Measurements from ENCODE around the gene CHMP1A.
"Not testable (repeated sequence)": the region's sequence is repeated elsewhere in the genome, so short reads cannot be mapped to it uniquely, and the experiment has no call there.

CHMP1A gene

GRCh38 chr16:89658221-89658879 is 842 bp upstream of the CHMP1A start:
- no peak for DNase-seq (ENCODE audit: low read depth)

GRCh38 chr16:89656435-89657121 is 930 bp downstream of the CHMP1A start:
- DNase-seq (ENCODE audit: low read depth): no peak

GRCh38 chr16:89655062-89655643 is 2.4 kb downstream of the CHMP1A start:
- no peak for DNase-seq (ENCODE audit: low read depth)

- no peak for DNase-seq (ENCODE audit: low read depth)
Measured at GRCh38 chr16:89653656-89654295, 3.7 kb downstream of the CHMP1A start.

GRCh38 chr16:89651584-89651983 is 5.9 kb downstream of the CHMP1A start:
- DNase-seq (ENCODE audit: low read depth): no peak

- no peak for DNase-seq (ENCODE audit: low read depth)
Measured at GRCh38 chr16:89646906-89647305, 10.6 kb downstream of the CHMP1A start.

- DNase-seq (ENCODE audit: low read depth): no peak
Measured at GRCh38 chr16:89646270-89646669, 11.2 kb downstream of the CHMP1A start.

GRCh38 chr16:89645122-89645521 is 12.4 kb downstream of the CHMP1A start:
- no peak for DNase-seq (ENCODE audit: low read depth)

- DNase-seq (ENCODE audit: low read depth): no peak
Measured at GRCh38 chr16:89643769-89644300, 13.7 kb downstream of the CHMP1A start.

GRCh38 chr16:89642574-89642973 is 14.9 kb downstream of the CHMP1A start:
- DNase-seq (ENCODE audit: low read depth): no peak

- no peak for DNase-seq (ENCODE audit: low read depth)
Measured at GRCh38 chr16:89641458-89642119, 15.9 kb downstream of the CHMP1A start.

GRCh38 chr16:89639385-89639784 is 18.1 kb downstream of the CHMP1A start:
- no peak for DNase-seq (ENCODE audit: low read depth)

- no peak for DNase-seq (ENCODE audit: low read depth)
Measured at GRCh38 chr16:89638455-89638854, 19.1 kb downstream of the CHMP1A start.

GRCh38 chr16:89637379-89637778 is 20.1 kb downstream of the CHMP1A start:
- no peak for DNase-seq (ENCODE audit: low read depth)

GRCh38 chr16:89636663-89637062 is 20.8 kb downstream of the CHMP1A start:
- DNase-seq (ENCODE audit: low read depth): no peak

GRCh38 chr16:89634463-89635385 is 22.8 kb downstream of the CHMP1A start:
- DNase-seq (ENCODE audit: low read depth): not testable (repeated sequence)

- DNase-seq (ENCODE audit: low read depth): no peak
Measured at GRCh38 chr16:89633064-89633631, 24.4 kb downstream of the CHMP1A start.

- DNase-seq (ENCODE audit: low read depth): no peak
Measured at GRCh38 chr16:89629827-89630610, 27.5 kb downstream of the CHMP1A start.

- DNase-seq (ENCODE audit: low read depth): no peak
Measured at GRCh38 chr16:89624777-89625761, 32.4 kb downstream of the CHMP1A start.

Data from stimulated activated CD8-positive, alpha-beta memory T cell treated with anti-CD3 and anti-CD28 coated beads, Interleukin-12 subunit alpha, Interleukin-12 subunit beta, amount 100 ng/mL, for 4 hours (primary cell).